ENCODE results near the gene OR1F1.
"Not testable (repeated sequence)": the region's sequence is repeated elsewhere in the genome, so short reads cannot be mapped to it uniquely, and the experiment has no call there.

The OR1F1 gene

GRCh38 chr16:3152027-3152276 is 36.1 kb upstream of the OR1F1 start:
- DNase-seq, result no peak

GRCh38 chr16:3152277-3152990 is 35.6 kb upstream of the OR1F1 start:
- peak; percentile 60 for DNase-seq

- no peak for DNase-seq
Measured at GRCh38 chr16:3152991-3153368, 35.0 kb upstream of the OR1F1 start.

DNA sequence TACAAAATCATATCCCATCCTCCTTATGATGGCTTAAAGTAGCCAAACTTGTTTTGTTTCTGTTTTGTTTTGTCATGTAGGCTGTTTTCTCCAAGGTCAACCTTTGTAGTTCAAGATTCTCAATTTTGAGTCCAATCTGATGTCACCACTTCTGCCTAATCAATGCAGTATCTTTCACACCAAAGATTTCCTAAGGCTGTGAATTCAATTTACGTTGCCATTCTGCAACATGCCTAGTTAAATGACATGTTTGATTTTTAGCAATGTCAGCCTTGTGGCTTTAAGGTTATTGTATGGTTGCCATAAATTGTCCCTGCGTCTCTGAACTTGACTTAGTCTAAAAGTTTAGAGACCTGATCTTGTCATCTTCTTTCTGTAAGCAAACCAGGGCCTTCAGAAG is 32.8 kb upstream of the OR1F1 start:
- DNase-seq, result no peak

DNA sequence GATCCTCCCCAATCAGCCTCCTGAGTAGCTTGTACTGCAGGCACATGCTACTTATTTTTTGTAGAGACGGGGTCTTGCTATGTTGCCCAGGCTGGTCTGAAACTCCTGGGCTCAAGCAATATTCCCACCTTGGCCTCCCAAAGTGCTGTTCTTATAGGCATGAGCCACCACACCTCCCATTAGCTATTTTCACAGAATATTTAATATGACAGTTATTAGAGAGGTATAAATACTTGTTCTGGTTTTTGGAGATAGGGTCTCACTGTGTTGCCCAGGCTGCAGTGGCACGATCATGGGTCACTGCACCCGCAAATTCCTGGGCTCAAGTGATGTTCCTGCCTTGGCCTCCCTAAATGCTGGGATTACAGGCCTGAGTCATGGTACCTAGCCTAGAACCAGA is 32.0 kb upstream of the OR1F1 start:
- no peak for DNase-seq

DNA sequence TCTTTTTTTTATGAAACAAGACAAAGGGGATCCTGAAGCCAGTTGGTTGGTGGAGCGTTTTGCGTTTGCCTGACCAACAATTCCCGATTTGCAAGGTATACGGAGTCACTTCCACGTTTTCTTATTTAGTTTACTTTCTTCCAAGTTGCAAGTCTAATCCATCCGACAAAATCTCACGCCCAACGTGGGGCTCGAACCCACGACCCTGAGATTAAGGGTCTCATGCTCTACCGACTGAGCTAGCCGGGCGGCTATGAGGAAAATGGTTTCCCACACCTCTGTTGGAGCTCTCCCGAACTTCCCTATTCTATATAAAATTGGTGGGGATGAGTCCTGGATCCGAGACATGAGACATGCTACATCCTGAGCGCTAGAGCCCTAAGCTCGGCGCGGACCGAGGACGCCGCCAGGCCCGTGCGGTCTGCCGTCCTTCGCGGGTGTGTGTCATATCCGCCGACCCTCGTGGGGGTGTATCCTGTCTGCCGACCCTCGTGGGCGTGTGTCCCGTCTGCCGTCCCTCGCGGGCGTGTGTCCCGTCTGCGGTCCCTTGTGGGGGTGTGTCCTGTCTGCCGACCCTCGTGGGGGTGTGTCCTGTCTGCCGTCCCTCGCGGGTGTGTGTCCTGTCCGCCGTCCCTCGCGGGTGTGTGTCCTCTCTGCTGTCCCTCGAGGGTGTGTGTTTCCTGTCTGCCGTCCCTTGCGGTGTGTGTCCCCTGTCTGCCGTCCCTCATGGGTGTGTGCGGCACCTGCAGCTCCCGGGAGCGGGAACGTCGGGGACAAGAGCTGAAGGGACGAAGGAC is 30.6 kb upstream of the OR1F1 start:
- peak; percentile 24 for DNase-seq

- DNase-seq, result no peak
Measured at GRCh38 chr16:3158026-3158509, 29.9 kb upstream of the OR1F1 start.

DNA sequence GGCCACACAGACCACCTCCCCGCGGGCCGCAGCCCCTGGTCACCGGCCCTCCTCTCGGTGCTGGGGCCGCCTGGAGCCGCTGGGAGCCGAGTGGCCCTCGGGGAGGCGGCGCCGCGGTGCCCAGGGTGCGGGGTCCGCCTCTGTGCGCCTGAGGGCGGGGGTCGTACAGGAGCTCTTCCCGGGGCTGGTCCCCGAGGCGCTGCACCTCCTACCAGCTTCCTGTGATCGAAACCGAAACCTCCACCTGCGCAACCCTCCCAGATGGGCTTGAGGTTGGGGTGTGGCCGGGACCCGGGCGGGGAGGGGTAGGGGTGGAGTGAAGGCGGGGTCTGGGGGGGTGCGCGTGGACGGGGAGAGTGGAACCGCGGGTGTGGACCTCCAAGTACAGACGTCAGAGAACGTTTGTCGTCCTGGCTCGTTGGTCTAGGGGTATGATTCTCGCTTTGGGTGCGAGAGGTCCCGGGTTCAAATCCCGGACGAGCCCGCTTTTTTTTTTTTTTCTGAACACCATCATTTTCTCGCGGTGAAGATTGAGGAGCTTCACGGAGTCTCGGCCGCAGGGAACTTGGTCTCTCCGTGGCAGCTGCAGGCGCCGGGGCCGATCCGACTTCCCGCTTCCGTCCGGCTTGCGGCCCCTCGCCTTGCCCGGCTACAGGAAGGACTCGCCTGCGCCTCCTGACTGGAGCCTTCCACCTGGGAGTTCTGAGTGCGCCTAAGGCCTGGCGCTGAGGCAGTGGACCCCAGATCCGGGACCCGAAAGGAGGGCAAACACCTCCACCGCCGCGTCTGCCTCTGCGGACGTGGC is 29.3 kb upstream of the OR1F1 start:
- DNase-seq, result no peak

DNA sequence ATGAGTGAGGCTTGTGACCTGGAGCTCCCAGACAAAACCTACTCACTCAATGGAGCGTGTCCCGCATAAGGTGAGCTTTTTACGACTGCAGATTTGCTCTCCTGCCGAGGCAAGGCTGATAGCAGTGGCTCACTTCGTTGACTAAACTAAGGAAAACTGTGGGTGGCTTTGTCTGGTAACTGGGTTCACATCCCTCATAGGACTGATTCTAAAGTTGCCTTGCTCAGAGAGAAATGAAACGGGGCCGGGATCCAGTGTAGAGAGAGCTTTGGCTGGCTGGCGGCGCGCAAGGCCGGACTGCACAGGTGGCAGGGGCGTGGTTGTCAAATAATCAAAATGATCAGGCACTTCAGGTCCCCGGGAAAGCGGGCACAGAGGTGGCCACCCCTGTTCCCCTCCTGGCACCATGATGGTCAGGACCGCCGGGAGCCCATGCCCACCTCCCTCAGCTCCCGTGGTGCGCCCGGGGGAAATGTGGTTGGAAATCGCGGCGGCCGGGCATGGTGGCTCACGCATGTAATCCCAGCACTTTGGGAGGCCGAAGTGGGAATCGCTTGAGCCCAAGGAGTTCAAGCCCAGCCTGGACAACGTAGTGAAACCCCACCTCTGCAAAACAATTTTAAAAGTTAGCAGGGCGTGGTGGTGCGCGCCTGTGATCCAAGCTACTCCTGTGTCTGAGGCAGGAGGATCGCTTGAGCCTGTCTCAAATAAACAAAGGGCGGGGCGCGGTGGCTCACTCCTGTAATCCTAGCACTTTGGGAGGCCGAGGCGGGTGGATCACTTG is 26.6 kb upstream of the OR1F1 start:
- no peak for DNase-seq

DNA sequence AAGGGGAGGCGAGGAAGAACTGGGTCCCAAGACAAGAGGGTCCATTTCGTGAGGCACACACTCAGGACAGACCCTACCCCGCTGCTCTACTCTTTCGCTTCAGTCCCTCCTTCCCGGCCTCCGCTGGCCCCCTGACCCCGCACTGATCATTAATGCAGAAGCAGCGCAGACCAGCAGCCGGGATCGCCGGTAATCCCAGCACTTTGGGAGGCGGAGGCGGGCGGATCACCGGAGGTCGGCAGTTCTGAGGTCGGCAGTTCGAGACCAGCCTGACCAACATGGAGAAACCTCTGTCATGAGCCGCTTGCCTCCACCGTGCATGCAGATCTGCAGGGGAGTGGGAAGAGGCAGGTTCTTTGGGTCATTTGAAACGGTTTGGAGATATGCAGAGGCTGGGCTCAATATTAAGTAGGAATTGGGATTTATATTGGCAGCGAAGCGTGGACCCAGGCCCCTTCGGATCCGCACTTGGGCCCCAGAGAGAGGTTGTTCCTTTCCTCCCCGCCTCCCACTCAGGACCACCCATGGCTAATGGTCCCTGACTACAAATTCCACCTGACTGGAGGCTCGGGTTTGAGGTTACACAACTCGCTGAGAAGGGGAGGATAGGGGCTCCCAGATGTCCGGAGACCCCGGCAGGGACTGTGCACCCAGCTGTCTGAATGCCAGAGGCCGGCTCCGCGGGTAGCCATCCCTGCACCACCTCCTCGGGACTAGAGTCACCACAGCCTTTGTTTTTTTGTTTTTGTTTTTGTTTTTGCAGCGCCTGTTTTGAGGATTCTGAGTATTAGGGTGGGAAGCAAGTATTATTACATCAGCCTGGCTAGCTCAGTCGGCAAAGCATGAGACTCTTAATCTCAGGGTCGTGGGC is 23.6 kb upstream of the OR1F1 start:
- DNase-seq, result no peak

DNA sequence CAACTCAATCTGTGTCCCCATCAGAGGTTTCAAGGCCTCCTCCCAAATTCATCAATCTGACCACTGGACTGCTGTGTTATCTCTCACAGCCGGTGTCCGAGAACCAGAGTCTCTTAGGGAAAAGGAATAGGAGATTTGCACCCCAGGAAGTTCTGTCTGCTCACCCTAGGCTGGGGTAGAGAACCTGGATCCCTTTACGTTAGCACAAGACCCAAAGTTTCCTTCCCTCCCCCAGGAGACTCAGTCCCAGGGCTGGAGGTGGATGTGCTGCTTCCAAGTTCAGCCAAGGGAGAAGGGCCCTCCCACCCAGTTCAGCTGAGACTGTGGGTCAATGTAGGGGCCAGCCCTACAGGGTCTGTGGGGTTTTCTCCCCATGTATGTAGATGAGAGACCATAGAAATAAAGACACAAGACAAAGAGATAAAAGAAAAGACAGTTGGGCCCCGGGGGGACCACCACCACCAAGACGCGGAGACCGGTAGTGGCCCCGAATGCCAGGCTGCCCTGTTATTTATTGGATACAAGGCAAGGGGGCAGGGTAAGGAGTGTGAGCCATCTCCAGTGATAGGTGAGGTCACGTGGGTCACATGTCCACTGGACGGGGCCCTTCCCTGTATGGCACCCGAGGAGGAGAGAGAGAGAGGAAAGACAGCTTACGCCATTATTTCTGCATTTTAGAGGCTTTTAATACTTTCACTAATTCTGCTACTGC is 22.7 kb upstream of the OR1F1 start:
- DNase-seq, result no peak

DNA sequence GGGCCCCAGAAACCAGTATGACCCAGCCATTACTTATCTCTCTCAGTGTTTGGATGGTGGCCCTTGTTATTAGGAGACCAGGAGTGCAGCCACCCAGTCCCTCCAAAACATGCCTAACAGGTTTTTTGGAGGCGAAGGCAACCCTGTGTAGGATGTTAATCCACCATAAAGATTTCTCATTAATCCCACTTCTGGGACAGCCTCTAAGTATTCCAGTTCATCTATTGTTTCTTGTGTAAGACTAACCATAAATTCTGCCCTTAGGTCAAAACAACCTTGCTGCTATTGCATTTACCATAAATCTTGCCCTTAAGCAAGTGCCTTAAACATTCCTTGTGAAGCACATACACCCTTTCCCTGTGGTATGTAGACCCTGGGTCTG is 21.5 kb upstream of the OR1F1 start:
- DNase-seq, result no peak

DNA sequence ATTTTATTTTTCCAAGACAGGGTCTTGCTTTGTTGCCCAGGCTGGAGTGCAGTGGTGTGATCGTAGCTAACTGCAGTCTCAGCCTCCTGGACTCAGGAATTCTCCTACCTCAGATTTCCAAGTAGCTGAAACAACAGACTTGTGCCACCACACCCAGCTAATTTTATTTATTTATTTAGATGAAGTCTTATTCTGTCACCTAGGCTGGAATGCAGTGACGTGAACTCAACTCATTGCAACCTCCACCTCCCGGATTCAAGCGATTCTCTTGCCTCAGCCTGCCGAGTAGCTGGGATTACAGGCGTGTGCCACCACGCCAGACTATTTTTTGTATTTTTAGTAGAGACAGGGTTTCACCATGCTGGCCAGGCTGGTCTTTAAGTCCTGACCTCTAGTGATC is 19.3 kb upstream of the OR1F1 start:
- not testable (repeated sequence) for DNase-seq

DNA sequence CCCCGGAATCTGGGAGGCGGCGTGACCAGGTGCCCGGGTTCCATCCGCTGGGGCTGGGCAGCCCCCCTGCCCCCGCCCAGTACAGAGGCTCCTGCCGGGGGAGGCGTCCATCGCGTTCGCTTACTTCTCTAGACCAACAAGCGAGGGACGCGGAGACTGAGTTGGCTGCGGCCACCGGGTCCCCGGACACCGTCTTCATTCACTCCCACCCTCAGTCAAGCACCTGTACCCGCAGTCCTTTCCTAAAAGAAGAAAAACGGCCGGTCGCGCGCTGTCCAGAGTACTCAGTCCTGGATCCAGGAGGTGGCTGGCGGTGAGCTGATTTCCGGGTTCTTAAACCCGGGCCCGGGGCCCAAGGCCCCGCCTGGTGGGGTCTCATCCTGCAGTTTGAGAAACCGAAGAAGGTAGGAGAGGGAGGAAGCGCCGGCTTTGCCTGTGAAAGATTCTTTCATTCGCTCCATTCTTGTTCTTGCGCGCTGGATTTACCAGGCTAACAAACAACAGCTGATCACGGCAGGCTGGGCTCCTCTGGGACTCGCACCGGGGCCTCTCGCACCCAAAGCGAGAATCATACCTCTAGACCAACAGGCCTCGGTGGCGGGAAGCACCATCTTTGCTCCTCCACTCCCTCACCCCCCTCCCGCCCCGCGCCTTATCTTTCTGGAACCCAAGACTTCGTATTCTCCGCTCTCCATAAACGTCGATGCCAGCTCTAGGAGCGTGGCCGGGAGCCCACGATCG is 17.4 kb upstream of the OR1F1 start:
- DNase-seq, result no peak

- DNase-seq, result no peak
Measured at GRCh38 chr16:3171181-3171854, 16.7 kb upstream of the OR1F1 start.

GRCh38 chr16:3171855-3172593 is 16.0 kb upstream of the OR1F1 start:
- DNase-seq, result no peak

DNA sequence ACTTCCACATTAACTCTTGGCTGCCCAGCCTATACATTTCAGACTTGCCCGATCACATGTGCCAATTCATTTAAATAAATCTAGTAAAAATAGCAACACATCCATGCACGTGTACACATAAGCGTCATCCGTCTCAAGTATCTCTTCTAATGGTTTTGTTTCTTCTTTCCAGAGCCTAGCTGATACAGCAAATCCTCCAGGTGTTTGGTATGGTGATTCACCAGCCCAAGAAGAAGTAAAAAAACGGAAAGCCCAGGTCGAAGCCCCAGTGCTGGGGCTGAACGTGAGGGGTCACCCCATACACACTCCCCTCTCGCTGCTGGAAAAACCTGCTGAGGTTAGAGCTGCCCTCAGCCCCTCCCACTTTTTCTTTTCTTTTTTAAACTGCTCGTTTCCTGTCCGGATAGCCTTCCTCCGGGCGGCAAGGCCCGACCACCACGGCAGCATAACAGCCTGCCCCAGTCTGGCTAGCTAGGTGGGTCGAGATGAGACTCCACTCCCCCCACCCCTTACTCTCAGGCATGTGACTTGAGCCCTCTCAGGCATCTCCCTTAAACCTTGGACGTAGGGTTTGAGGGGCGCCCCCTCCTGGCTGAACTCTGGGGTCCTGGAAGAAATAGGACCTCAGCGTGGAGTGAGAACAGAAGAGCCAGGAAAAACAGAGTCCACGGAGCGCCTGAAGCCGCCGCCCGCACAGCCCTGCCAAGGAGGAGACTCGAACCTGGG is 13.9 kb upstream of the OR1F1 start:
- no peak for DNase-seq

- no peak for DNase-seq
Measured at GRCh38 chr16:3174618-3175148, 13.3 kb upstream of the OR1F1 start.

Measured in NCI-H1417 treated with DMSO at 0.1 percent for 48 hours (cell line).